Osteoblast (primary cell): ENCODE results near the gene ADRM1. TPM values are rescaled to one million over a fixed set of nuclear protein-coding genes. Genes with fewer than 3 reads are reported as not detected.

Experiments used
- DNase-seq: peaks from one replicate; pipeline ENCODE4 v3.0.0; 2011; ENCODE audit warnings: low spot score, mixed read lengths; ENCODE audit not compliant: insufficient read length; ENCODE audit errors: missing footprints
- H2AFZ ChIP-seq: 2 replicates; pipeline ENCODE4 v1.6.0; 2011; ENCODE audit warnings: mild to moderate bottlenecking, low read length
- H3K27ac ChIP-seq: 2 replicates; pipeline ENCODE4 v1.5.1; 2011; ENCODE audit warnings: mild to moderate bottlenecking, low read depth, low read length, moderate library complexity
- H3K27me3 ChIP-seq: 2 replicates; pipeline ENCODE4 v1.6.0; 2012; ENCODE audit warnings: mild to moderate bottlenecking, control low read depth, inconsistent platforms, low read length, moderate library complexity; ENCODE audit not compliant: insufficient read depth
- H3K36me3 ChIP-seq: 2 replicates; pipeline ENCODE4 v1.5.1; 2011; ENCODE audit warnings: mild to moderate bottlenecking, low read length, control low read depth, moderate library complexity; ENCODE audit not compliant: insufficient read depth
- H3K4me1 ChIP-seq: 2 replicates; pipeline ENCODE4 v1.5.1; 2011; ENCODE audit warnings: mild to moderate bottlenecking, low read length, control low read depth, moderate library complexity; ENCODE audit not compliant: insufficient read depth
- H3K4me2 ChIP-seq: 2 replicates; pipeline ENCODE4 v1.6.0; 2011; ENCODE audit warnings: mild to moderate bottlenecking, low read length; ENCODE audit not compliant: insufficient read depth
- H3K4me3 ChIP-seq: fragments of 200-600 bp; sonication (generic); 3 replicates; pipeline ENCODE4 v1.5.1; 2012; ENCODE audit warnings: mild to moderate bottlenecking, low read length, inconsistent platforms; ENCODE audit not compliant: insufficient read depth
- H3K79me2 ChIP-seq: 2 replicates; pipeline ENCODE4 v1.6.0; 2012; ENCODE audit warnings: mild to moderate bottlenecking, low read length, control low read depth, inconsistent platforms; ENCODE audit not compliant: insufficient read depth
- H3K9me3 ChIP-seq: 2 replicates; pipeline ENCODE4 v1.5.1; 2011; ENCODE audit warnings: low read depth, low read length, control low read depth
- H4K20me1 ChIP-seq: 2 replicates; pipeline ENCODE4 v1.6.0; 2012; ENCODE audit warnings: mild to moderate bottlenecking, low read length, control low read depth; ENCODE audit not compliant: insufficient read depth
- total RNA-seq: library from RNA; depleted of rRNA; stranded (reverse); fragments of >200 nt; gene quantifications from 2 replicates; pipeline ENCODE4 v1.2.3, GENCODE V29; 2012
- TF ChIP-seq, protein P1 (sequence below): IDR thresholded peaks from 2 replicates; pipeline ENCODE4 v1.5.1; 2011; ENCODE audit warnings: mild to moderate bottlenecking, low read depth, low read length, moderate library complexity; ENCODE audit errors: extremely low read depth

ADRM1 gene
- total RNA-seq, 1 donor, result 103 TPM

DNA sequence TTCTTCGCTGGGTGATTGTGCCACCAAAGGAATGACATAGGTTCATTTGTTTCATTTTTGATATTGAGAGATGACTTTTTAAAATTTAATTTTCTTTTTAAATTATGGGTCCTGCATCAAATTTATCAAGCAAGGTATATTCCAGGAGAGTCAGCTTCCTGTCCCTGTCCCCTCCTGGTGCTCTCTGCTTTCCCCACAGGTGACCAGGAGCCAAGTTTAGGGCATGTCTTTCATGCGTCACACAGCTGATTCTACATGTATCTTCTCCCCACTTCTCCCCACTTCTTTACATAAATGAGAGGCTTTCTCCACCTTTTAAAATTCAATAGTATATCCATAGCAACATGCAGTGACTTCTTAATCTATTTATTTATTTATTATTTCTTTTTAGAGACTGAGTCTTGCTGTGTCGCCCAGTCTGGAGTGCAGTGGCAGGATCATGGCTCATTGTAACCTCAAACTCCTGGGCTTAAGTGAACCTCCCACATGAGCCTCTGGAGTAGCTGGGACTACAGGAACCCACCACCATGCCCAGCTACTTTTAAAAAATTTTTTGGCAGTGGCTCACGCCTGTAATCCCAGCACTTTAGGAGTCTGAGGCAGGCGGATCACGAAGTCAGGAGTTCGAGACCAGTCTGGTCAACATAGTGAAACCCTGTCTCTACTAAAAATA, 34.4 kb upstream of the ADRM1 start:
- no peak overlapping the region for H3K27ac ChIP-seq
- H3K27me3 ChIP-seq, result no peaks in the 10 kb centered on the region
- peaks cover 7% of the 10 kb centered on the region for H3K79me2 ChIP-seq
- peaks cover 19% of the 10 kb centered on the region for H4K20me1 ChIP-seq
- H3K4me1 ChIP-seq, result no peaks in the 10 kb centered on the region
- peaks cover 41% of the 10 kb centered on the region for H3K36me3 ChIP-seq
- no peaks in the 10 kb centered on the region for H3K9me3 ChIP-seq
- H3K4me3 ChIP-seq, result no peak overlapping the region
- TF ChIP-seq, protein P1, sequence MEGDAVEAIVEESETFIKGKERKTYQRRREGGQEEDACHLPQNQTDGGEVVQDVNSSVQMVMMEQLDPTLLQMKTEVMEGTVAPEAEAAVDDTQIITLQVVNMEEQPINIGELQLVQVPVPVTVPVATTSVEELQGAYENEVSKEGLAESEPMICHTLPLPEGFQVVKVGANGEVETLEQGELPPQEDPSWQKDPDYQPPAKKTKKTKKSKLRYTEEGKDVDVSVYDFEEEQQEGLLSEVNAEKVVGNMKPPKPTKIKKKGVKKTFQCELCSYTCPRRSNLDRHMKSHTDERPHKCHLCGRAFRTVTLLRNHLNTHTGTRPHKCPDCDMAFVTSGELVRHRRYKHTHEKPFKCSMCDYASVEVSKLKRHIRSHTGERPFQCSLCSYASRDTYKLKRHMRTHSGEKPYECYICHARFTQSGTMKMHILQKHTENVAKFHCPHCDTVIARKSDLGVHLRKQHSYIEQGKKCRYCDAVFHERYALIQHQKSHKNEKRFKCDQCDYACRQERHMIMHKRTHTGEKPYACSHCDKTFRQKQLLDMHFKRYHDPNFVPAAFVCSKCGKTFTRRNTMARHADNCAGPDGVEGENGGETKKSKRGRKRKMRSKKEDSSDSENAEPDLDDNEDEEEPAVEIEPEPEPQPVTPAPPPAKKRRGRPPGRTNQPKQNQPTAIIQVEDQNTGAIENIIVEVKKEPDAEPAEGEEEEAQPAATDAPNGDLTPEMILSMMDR, result no peak
- no peak overlapping the region for H2AFZ ChIP-seq
- peak; percentile 50 for DNase-seq
- no peak overlapping the region for H3K4me2 ChIP-seq

DNA sequence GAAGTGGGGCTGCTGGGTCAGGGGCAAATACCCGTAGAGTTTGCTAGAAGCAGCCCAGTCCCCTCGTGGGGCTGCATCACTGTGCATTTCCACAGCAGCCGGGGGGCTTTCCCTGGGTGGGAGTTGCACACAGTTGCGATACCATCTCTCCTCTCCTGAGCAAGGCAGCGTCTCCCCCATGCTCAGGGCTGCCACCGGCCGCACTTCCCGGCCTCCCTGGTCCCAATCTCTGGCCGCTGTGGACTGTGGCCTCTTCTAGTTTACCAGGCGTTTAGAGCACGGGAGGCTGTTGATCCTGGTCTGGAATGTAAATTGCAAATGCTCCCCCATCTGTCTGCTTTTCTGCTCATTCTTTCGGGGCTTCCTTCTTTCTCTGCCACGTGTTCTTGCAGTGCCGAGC, 33.4 kb upstream of the ADRM1 start:
- no peak overlapping the region for H3K4me3 ChIP-seq
- peaks cover 7% of the 10 kb centered on the region for H3K79me2 ChIP-seq
- TF ChIP-seq, protein P1, result no peak
- no peaks in the 10 kb centered on the region for H3K9me3 ChIP-seq
- no peak overlapping the region for H2AFZ ChIP-seq
- H3K4me1 ChIP-seq, result no peaks in the 10 kb centered on the region
- no peaks in the 10 kb centered on the region for H3K27me3 ChIP-seq
- H4K20me1 ChIP-seq, result peaks cover 21% of the 10 kb centered on the region
- H3K27ac ChIP-seq, result no peak overlapping the region
- peaks cover 42% of the 10 kb centered on the region for H3K36me3 ChIP-seq
- no peak overlapping the region for H3K4me2 ChIP-seq
- DNase-seq, result peak; percentile 19

DNA sequence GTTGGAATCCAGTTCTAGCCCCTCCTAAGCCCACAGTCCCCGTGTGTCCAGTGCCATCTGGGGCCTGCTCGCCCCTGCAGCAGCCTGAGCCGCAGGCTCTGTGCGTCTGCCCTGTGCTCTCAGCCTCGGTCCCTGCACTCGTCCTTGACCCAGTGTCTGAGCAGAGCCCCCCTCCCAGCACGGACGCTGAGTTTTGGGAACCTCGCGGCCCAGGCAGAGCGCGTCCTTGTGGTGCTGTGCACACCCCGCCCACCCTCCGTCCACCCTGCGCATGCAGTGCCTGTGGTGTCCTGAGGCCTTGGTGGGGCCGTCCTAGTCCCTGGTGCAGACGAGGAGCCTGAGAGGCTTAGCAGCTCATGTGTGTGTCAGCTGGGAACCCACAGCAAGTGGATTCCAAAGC, 32.9 kb upstream of the ADRM1 start:
- no peaks in the 10 kb centered on the region for H3K4me1 ChIP-seq
- TF ChIP-seq, protein P1, result no peak
- peaks cover 37% of the 10 kb centered on the region for H3K36me3 ChIP-seq
- peaks cover 7% of the 10 kb centered on the region for H3K79me2 ChIP-seq
- peak; percentile 68 for DNase-seq
- no peaks in the 10 kb centered on the region for H3K9me3 ChIP-seq
- no peak overlapping the region for H3K4me3 ChIP-seq
- H2AFZ ChIP-seq, result no peak overlapping the region
- H4K20me1 ChIP-seq, result peaks cover 19% of the 10 kb centered on the region
- H3K4me2 ChIP-seq, result no peak overlapping the region
- no peaks in the 10 kb centered on the region for H3K27me3 ChIP-seq
- no peak overlapping the region for H3K27ac ChIP-seq

DNA sequence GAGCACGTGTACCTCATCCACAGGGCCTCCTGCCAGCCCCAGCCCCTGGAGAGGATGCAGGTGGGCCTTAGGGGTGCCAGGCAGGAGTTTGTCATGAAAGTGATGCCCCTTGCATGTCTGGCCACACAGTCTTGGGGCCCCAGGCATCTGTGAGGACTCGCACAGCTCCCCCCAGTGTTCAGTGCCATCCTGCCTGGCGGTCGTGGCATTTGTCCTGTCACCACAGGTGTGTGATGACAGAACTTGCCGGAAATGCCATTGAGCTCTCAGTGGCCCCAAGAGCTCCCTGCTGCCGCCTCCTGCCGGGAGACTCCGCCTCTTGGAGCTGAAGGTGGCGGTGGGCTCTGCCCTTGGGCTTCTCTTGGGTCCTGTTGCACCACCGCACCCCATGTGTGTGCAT, 30.6 kb upstream of the ADRM1 start:
- Histone ChIP-seq H3K9me3 (no peaks in the 10 kb centered on the region), H4K20me1 (peaks cover 19% of the 10 kb centered on the region), H3K4me3 (no peak overlapping the region), H3K79me2 (peaks cover 3% of the 10 kb centered on the region), H3K36me3 (peaks cover 18% of the 10 kb centered on the region), H3K4me1 (no peaks in the 10 kb centered on the region), H3K4me2 (no peak overlapping the region), H3K27me3 (no peaks in the 10 kb centered on the region), H3K27ac (no peak overlapping the region), H2AFZ (no peak overlapping the region)
- TF ChIP-seq, protein P1, result no peak
- DNase-seq, result peak; percentile 10
